Measurements from ENCODE around the gene RAB40C.

- TF ChIP-seq POLR2AphosphoS5 (IDR thresholded peaks at IDR 0.05; ENCODE audit: borderline replicate concordance, low read depth, low read length), result no peak
- TF ChIP-seq EZH2 (IDR thresholded peaks at IDR 0.05), result no peak
- no peak for TF ChIP-seq FOXP2 (optimal IDR thresholded peaks at IDR 0.05; ENCODE audit: control extremely low read depth, extremely low read length, insufficient read depth)
Observed at GRCh38 chr16:554297-554621, 35.6 kb upstream of the RAB40C start.
